Measurements from ENCODE around the gene SETD7.

Gene SETD7

GRCh38 chr4:139599076-139599475 is 43.1 kb upstream of the SETD7 start:
- Histone ChIP-seq H2AFZ (ENCODE audit: low read length) (no peak overlapping the region), H3K4me3 (ENCODE audit: low read depth, low read length, poor library complexity, severe bottlenecking) (no peak overlapping the region), H3K4me2 (ENCODE audit: low read length) (no peak overlapping the region), H3K27me3 (ENCODE audit: insufficient read depth, low read length) (0 out of 2 replicates have a peak, but pooled peaks cover 3% of the 10 kb centered on the region), H3K27ac (ENCODE audit: low read depth, low read length, poor library complexity, severe bottlenecking) (no peak overlapping the region), H4K20me1 (ENCODE audit: insufficient read depth, low read length) (no peaks in the 10 kb centered on the region), H3K9me3 (ENCODE audit: low read length) (no peaks in the 10 kb centered on the region), H3K79me2 (ENCODE audit: insufficient read depth, low read length) (no peaks in the 10 kb centered on the region), H3K4me1 (ENCODE audit: insufficient read depth, low read length, severe bottlenecking) (no peaks in the 10 kb centered on the region), H3K36me3 (ENCODE audit: insufficient read depth, low read length) (no peaks in the 10 kb centered on the region), H3K9ac (ENCODE audit: low read length) (no peak overlapping the region), H3K9me2 (ENCODE audit: low read depth, low read length) (no peaks in the 10 kb centered on the region), H3F3A (ENCODE audit: insufficient read depth, low read length) (no peaks in the 10 kb centered on the region)
- TF ChIP-seq EZH2 (IDR thresholded peaks at IDR 0.05; ENCODE audit: borderline replicate concordance, low read length) = no peak
- TF ChIP-seq, protein P1, sequence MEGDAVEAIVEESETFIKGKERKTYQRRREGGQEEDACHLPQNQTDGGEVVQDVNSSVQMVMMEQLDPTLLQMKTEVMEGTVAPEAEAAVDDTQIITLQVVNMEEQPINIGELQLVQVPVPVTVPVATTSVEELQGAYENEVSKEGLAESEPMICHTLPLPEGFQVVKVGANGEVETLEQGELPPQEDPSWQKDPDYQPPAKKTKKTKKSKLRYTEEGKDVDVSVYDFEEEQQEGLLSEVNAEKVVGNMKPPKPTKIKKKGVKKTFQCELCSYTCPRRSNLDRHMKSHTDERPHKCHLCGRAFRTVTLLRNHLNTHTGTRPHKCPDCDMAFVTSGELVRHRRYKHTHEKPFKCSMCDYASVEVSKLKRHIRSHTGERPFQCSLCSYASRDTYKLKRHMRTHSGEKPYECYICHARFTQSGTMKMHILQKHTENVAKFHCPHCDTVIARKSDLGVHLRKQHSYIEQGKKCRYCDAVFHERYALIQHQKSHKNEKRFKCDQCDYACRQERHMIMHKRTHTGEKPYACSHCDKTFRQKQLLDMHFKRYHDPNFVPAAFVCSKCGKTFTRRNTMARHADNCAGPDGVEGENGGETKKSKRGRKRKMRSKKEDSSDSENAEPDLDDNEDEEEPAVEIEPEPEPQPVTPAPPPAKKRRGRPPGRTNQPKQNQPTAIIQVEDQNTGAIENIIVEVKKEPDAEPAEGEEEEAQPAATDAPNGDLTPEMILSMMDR (IDR thresholded peaks at IDR 0.05; ENCODE audit: low read length) = no peak

- Histone ChIP-seq H3K36me3 (ENCODE audit: insufficient read depth, low read length) (no peaks in the 10 kb centered on the region), H3K9ac (ENCODE audit: low read length) (no peak overlapping the region), H4K20me1 (ENCODE audit: insufficient read depth, low read length) (no peaks in the 10 kb centered on the region), H3F3A (ENCODE audit: insufficient read depth, low read length) (no peaks in the 10 kb centered on the region), H2AFZ (ENCODE audit: low read length) (no peak overlapping the region), H3K4me2 (ENCODE audit: low read length) (no peak overlapping the region), H3K9me3 (ENCODE audit: low read length) (no peaks in the 10 kb centered on the region), H3K27ac (ENCODE audit: low read depth, low read length, poor library complexity, severe bottlenecking) (no peak overlapping the region), H3K4me1 (ENCODE audit: insufficient read depth, low read length, severe bottlenecking) (no peaks in the 10 kb centered on the region), H3K27me3 (ENCODE audit: insufficient read depth, low read length) (0 out of 2 replicates have a peak, but pooled peaks cover 3% of the 10 kb centered on the region), H3K79me2 (ENCODE audit: insufficient read depth, low read length) (no peaks in the 10 kb centered on the region), H3K4me3 (ENCODE audit: low read depth, low read length, poor library complexity, severe bottlenecking) (no peak overlapping the region), H3K9me2 (ENCODE audit: low read depth, low read length) (no peaks in the 10 kb centered on the region)
- TF ChIP-seq, protein P1 (IDR thresholded peaks at IDR 0.05; ENCODE audit: low read length) = no peak
- no peak for TF ChIP-seq EZH2 (IDR thresholded peaks at IDR 0.05; ENCODE audit: borderline replicate concordance, low read length)
These were observed 40.8 kb upstream of the SETD7 start for GRCh38 chr4:139596684-139597279.

GRCh38 chr4:139596034-139596683 is 40.1 kb upstream of the SETD7 start:
- H3K27me3 ChIP-seq (ENCODE audit: insufficient read depth, low read length) = 0 out of 2 replicates have a peak, but pooled peaks cover 3% of the 10 kb centered on the region
- H3K27ac ChIP-seq (ENCODE audit: low read depth, low read length, poor library complexity, severe bottlenecking) = no peak overlapping the region
- no peak overlapping the region for H2AFZ ChIP-seq (ENCODE audit: low read length)
- H3K4me2 ChIP-seq (ENCODE audit: low read length) = no peak overlapping the region
- H3K36me3 ChIP-seq (ENCODE audit: insufficient read depth, low read length) = no peaks in the 10 kb centered on the region
- TF ChIP-seq, protein P1 (IDR thresholded peaks at IDR 0.05; ENCODE audit: low read length) = no peak
- TF ChIP-seq EZH2 (IDR thresholded peaks at IDR 0.05; ENCODE audit: borderline replicate concordance, low read length) = no peak
- no peaks in the 10 kb centered on the region for H3F3A ChIP-seq (ENCODE audit: insufficient read depth, low read length)
- no peak overlapping the region for H3K9ac ChIP-seq (ENCODE audit: low read length)
- no peak overlapping the region for H3K4me3 ChIP-seq (ENCODE audit: low read depth, low read length, poor library complexity, severe bottlenecking)
- no peaks in the 10 kb centered on the region for H3K4me1 ChIP-seq (ENCODE audit: insufficient read depth, low read length, severe bottlenecking)
- H3K9me2 ChIP-seq (ENCODE audit: low read depth, low read length) = no peaks in the 10 kb centered on the region
- H3K79me2 ChIP-seq (ENCODE audit: insufficient read depth, low read length) = no peaks in the 10 kb centered on the region
- H3K9me3 ChIP-seq (ENCODE audit: low read length) = no peaks in the 10 kb centered on the region
- no peaks in the 10 kb centered on the region for H4K20me1 ChIP-seq (ENCODE audit: insufficient read depth, low read length)

Measured in OCI-LY1 (cell line).